Erythroblast (primary cell): Measurements from ENCODE around the gene TFG.
A peak's percentile ranks its signal among the peaks of the same experiment; 100 is the strongest.

Experiments used
- DNase-seq, 2 experiments: peaks; one replicate each; lab custom pipeline; 2025; lab: John Stamatoyannopoulos, UW
- GATA1 ChIP-seq: IDR thresholded peaks from 2 replicates; pipeline ENCODE4 v1.6.1; 2011; ENCODE audit warnings: low read depth, mild to moderate bottlenecking, control low read depth, low read length, moderate library complexity
- POLR2A ChIP-seq: IDR thresholded peaks from 2 replicates; pipeline ENCODE4 v1.6.1; 2011; ENCODE audit warnings: mild to moderate bottlenecking, low read length

The TFG gene

GRCh38 chr3:100776097-100776729 is 66.9 kb downstream of the TFG start:
- TF ChIP-seq GATA1 (no peak), POLR2A (no peak)
- DNase-seq: no peak

- peak in 1 of 2 experiments; percentile 10 for DNase-seq
- TF ChIP-seq POLR2A (no peak), GATA1 (no peak)
Measured at GRCh38 chr3:100776746-100777145, 67.5 kb downstream of the TFG start.

GRCh38 chr3:100777271-100777670 is 68.0 kb downstream of the TFG start:
- TF ChIP-seq POLR2A: no peak
- no peak for TF ChIP-seq GATA1
- no peak for DNase-seq

- DNase-seq: no peak
- TF ChIP-seq GATA1 (no peak), POLR2A (no peak)
Measured at GRCh38 chr3:100779480-100779879, 70.2 kb downstream of the TFG start.

GRCh38 chr3:100780071-100780622 is 70.9 kb downstream of the TFG start:
- no peak for TF ChIP-seq GATA1

GRCh38 chr3:100781301-100781700 is 72.0 kb downstream of the TFG start:
- no peak for DNase-seq
- no peak for TF ChIP-seq GATA1
- TF ChIP-seq POLR2A: no peak

More at GRCh38 chr3:100780071-100780622, 70.9 kb downstream of the TFG start:
- no peak for DNase-seq

- no peak for DNase-seq
- TF ChIP-seq GATA1: no peak
- no peak for TF ChIP-seq POLR2A
Measured at GRCh38 chr3:100782348-100782747, 73.1 kb downstream of the TFG start.

GRCh38 chr3:100782906-100783305 is 73.6 kb downstream of the TFG start:
- no peak for TF ChIP-seq POLR2A
- no peak for DNase-seq

GRCh38 chr3:100783619-100784018 is 74.3 kb downstream of the TFG start:
- DNase-seq: no peak
- TF ChIP-seq GATA1 (no peak), POLR2A (no peak)

- no peak for TF ChIP-seq POLR2A
- no peak for TF ChIP-seq GATA1
- DNase-seq: no peak
Measured at GRCh38 chr3:100789579-100789978, 80.3 kb downstream of the TFG start.

GRCh38 chr3:100796556-100796955 is 87.3 kb downstream of the TFG start:
- no peak for TF ChIP-seq POLR2A
- TF ChIP-seq GATA1: no peak
- peak; percentile 10 to 31 for DNase-seq

GRCh38 chr3:100798012-100798411 is 88.7 kb downstream of the TFG start:
- TF ChIP-seq POLR2A: no peak
- no peak for TF ChIP-seq GATA1
- no peak for DNase-seq
